Upper lobe of left lung (tissue), 6 donors: Measurements from ENCODE around the gene IFI27L2. TPM values are rescaled to one million over a fixed set of nuclear protein-coding genes. Genes with fewer than 3 reads are reported as not detected.

Experiments used
- ATAC-seq, 2 donors: fragments of 200-7000 bp; cut with Tn5 transposase; one replicate each; pipeline ENCODE4 v1.9.1; 2022; ENCODE audit warnings: mild to moderate bottlenecking in 2 of 2, moderate library complexity in 2 of 2; ENCODE audit not compliant: low FRiP score in 2 of 2
- DNase-seq, 2 donors: peaks; one replicate each; pipeline ENCODE4 v3.0.0-alpha.2; 2019 to 2020
- H3K27ac ChIP-seq, 4 donors: fragments of 200-600 bp; sonication (generic); one replicate each; pipeline ENCODE4 v1.5.1; 2016 to 2019
- H3K27me3 ChIP-seq, 4 donors: fragments of 200-600 bp; sonication (generic); one replicate each; pipeline ENCODE4 v1.5.1; 2017 to 2019
- H3K36me3 ChIP-seq, 4 donors: fragments of 200-600 bp; sonication (generic); one replicate each; pipeline ENCODE4 v1.5.1; 2016 to 2019
- H3K4me1 ChIP-seq, 4 donors: fragments of 200-600 bp; sonication (generic); one replicate each; pipeline ENCODE4 v1.5.1; 2018 to 2019
- H3K4me3 ChIP-seq, 4 donors: fragments of 200-600 bp; sonication (generic); one replicate each; pipeline ENCODE4 v1.5.1; 2017 to 2019; ENCODE audit warnings: mild to moderate bottlenecking in 2 of 4, moderate library complexity in 1 of 4
- H3K9me3 ChIP-seq, 4 donors: fragments of 200-600 bp; sonication (generic); one replicate each; pipeline ENCODE4 v1.5.1; 2018 to 2019
- CTCF ChIP-seq, 6 experiments: fragments of 450-650 bp in 4 of 6; fragments of 200-600 bp in 2 of 6; sonication (generic) in 2 of 6; IDR thresholded peaks; one replicate each; pipeline ENCODE4 v1.5.1; 2016 to 2019; ENCODE audit warnings: antibody characterized with exemption in 6 of 6
- EP300 ChIP-seq, 4 donors: sonication (generic); formaldehyde crosslinking; IDR thresholded peaks; one replicate each; pipeline ENCODE4 v1.5.1; 2017; ENCODE audit warnings: antibody characterized with exemption in 4 of 4, control low read depth in 2 of 4
- POLR2A ChIP-seq, 4 donors: fragments of 450-650 bp; IDR thresholded peaks; one replicate each; pipeline ENCODE4 v1.5.1; 2016 to 2017; ENCODE audit warnings: antibody characterized with exemption in 4 of 4, mild to moderate bottlenecking in 2 of 4
- POLR2AphosphoS5 ChIP-seq, 2 donors: sonication (generic); formaldehyde crosslinking; IDR thresholded peaks; one replicate each; pipeline ENCODE4 v1.5.1; 2017; ENCODE audit warnings: antibody characterized with exemption in 2 of 2
- WGBS, 2 donors: methylation state at CpG; one replicate each; pipeline ENCODE4 v1.1.5; 2017 to 2018; 5-methylcytosine and 5-hydroxymethylcytosine counted together
- total RNA-seq, 6 donors: library from RNA; depleted of rRNA in 4 of 6; stranded (reverse); fragments of >200 nt in 4 of 6; gene quantifications; one replicate each; pipeline versions ENCODE4 v1.1.0 to v1.2.1, GENCODE V29; 2016 to 2021
- donor health status: DM: no; HTN: no; CAD: no; lungs with moderate emphysema.
- donor health status: DM: no; HTN: yes; CAD: no; lungs with severe emphysema.

IFI27L2 gene
- total RNA-seq, 6 donors from 2014 or later, result 45.2 to 118 (median 70.8) TPM

GRCh38 chr14:94110552-94111181 lies 18.7 kb downstream of the IFI27L2 start, which contains the start of gene IFI27:
Gene IFI27, plus strand, starts transcription at chr14:94110736.
- Histone ChIP-seq H3K4me1 (peaks cover 15 to 28% (median 21%) of the 10 kb centered on the region in 4 donors), H3K36me3 (no peaks in the 10 kb centered on the region), H3K27ac (peak within 1 kb of the TSS; percentile 87 to 93 (median 92)), H3K9me3 (no peaks in the 10 kb centered on the region), H3K27me3 (no peaks in the 10 kb centered on the region), H3K4me3 (peak within 1 kb of the TSS; percentile 34 to 58 (median 48))
- no peak for TF ChIP-seq CTCF (IDR thresholded peaks at IDR 0.05)
- peak; percentile 94 to 95 for TF ChIP-seq POLR2AphosphoS5 (IDR thresholded peaks at IDR 0.05)
- TF ChIP-seq EP300 (IDR thresholded peaks at IDR 0.05), result no peak
- peak in 3 of 4 donors; percentile 28 to 80 (median 77) for TF ChIP-seq POLR2A (IDR thresholded peaks at IDR 0.05)
- DNase-seq, result peak; percentile 28 to 85
- WGBS, 2 donors, result 48 to 70% methylated on average over 9 to 14 of the region's 14 CpGs
- ATAC-seq, result peak; percentile 85 to 87

DNA sequence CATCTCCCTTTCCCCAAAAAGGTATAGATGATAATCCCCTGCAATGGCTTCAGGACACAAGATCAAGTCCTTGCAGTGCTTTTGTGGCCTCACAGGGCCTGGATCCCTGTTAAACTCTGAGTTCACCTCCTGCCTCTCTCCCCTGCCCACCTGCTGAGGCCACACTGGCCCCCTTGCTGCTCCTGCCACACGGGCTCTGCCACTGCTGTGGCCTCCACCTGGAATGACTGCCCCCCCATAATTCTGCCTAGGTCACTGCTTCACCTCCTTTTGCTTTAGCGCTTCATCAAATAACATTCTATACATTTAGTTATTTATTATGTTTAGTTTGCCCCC lies 19.5 kb downstream of the IFI27L2 start:
- H3K9me3 ChIP-seq, result no peaks in the 10 kb centered on the region
- peak overlapping the region; percentile 87 to 93 (median 92) for H3K27ac ChIP-seq
- TF ChIP-seq EP300 (IDR thresholded peaks at IDR 0.05) (no peak), POLR2AphosphoS5 (IDR thresholded peaks at IDR 0.05) (no peak), CTCF (IDR thresholded peaks at IDR 0.05) (no peak), POLR2A (IDR thresholded peaks at IDR 0.05) (no peak)
- no peaks in the 10 kb centered on the region for H3K36me3 ChIP-seq
- no peak overlapping the region for H3K4me3 ChIP-seq
- DNase-seq (peak in 1 of 2 donors; percentile 21), ATAC-seq (no peak)
- no peaks in the 10 kb centered on the region for H3K27me3 ChIP-seq
- WGBS, 2 donors, result 78 to 96% methylated on average over 2 of the region's 2 CpGs
- peaks cover 9 to 21% (median 14%) of the 10 kb centered on the region in 4 donors for H3K4me1 ChIP-seq

DNA sequence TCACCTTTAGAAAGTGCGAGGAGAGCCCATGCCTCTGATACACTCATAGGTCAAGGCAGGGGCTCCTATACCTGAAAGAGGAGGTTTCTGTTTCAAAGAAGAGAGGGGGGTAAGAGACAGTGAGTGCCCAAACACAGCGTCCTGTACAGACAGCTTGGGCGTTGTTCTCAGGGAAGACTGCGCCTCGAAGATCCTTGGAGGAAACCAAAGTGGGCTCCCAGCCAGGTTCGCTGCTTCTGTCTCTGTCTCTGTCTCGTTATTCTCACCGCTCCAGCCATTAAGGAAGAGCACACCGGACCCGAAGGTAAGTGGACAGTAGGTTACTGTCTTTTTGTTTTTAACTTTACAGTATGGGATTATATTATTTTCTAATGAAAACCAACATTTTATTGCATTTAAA lies 24.7 kb downstream of the IFI27L2 start:
- ATAC-seq (no peak), DNase-seq (no peak)
- Histone ChIP-seq H3K9me3 (no peaks in the 10 kb centered on the region), H3K36me3 (no peaks in the 10 kb centered on the region), H3K4me1 (peaks cover under 1 to 5% (median 3%) of the 10 kb centered on the region in 4 donors), H3K27ac (no peak overlapping the region), H3K4me3 (no peak overlapping the region), H3K27me3 (no peaks in the 10 kb centered on the region)
- TF ChIP-seq POLR2AphosphoS5 (IDR thresholded peaks at IDR 0.05) (no peak), POLR2A (IDR thresholded peaks at IDR 0.05) (no peak), CTCF (IDR thresholded peaks at IDR 0.05) (no peak), EP300 (IDR thresholded peaks at IDR 0.05) (no peak)
- WGBS, 2 donors, result 66 to 80% methylated on average over 10 of the region's 10 CpGs

GRCh38 chr14:94103554-94104150 lies 25.8 kb downstream of the IFI27L2 start:
- ATAC-seq (no peak), DNase-seq (no peak)
- no peaks in the 10 kb centered on the region for H3K9me3 ChIP-seq
- no peak overlapping the region for H3K4me3 ChIP-seq
- H3K27me3 ChIP-seq, result no peaks in the 10 kb centered on the region
- TF ChIP-seq EP300 (IDR thresholded peaks at IDR 0.05) (no peak), POLR2AphosphoS5 (IDR thresholded peaks at IDR 0.05) (no peak), POLR2A (IDR thresholded peaks at IDR 0.05) (no peak), CTCF (IDR thresholded peaks at IDR 0.05) (no peak)
- H3K27ac ChIP-seq, result no peak overlapping the region
- no peaks in the 10 kb centered on the region for H3K4me1 ChIP-seq
- no peaks in the 10 kb centered on the region for H3K36me3 ChIP-seq
- 61 to 74% methylated on average over 6 to 7 of the region's 7 CpGs for WGBS, 2 donors
